SHP77 treated with DMSO at 0.1 percent for 48 hours (cell line): ENCODE results near the gene NEURL4.

Experiments used
- DNase-seq: peaks from one replicate; lab custom pipeline; 2025; lab: John Stamatoyannopoulos, UW

The NEURL4 gene

DNA sequence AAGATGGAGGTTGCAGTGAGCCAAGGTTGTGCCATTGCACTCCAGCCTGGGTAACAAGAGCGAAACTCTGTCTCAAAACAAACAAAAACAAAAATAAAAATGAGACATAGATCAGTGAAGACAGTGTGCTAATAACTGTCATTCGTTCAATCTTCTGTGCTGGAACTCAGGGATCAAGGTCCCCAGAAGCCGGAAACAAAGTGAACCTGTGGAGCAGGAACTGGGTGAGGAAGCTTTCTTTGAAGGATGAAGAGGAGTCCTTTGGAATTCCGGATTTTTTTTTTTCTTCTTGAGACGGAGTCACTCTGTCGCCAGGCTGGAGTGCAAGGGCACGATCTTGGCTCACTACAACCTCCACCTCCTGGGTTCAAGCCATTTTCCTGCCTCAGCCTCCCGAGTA lies 49.7 kb downstream of the NEURL4 start:
- DNase-seq: no peak

DNA sequence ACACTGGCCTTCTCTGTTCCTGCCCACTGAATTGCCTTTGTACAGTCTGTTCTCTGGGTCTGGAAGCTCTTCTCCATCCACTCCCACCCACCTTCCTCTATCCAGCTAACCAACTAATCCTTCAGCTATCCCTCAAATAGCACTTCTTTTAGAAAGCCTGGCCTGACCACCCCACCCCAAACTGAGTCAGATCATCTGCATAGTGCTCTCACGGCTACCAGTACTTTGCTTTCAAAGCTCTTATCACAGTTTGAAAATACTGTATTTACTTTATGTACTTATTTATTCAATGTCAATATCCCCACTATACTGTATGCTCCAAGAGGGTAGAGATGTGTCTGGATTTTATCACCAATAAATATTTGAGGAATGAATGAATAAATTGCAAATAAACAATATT lies 62.4 kb downstream of the NEURL4 start:
- DNase-seq: no peak
